Astrocyte of the cerebellum (primary cell): ENCODE measurements around the gene MINDY4.

ENCODE experiments used
- DNase-seq: peaks from one replicate; pipeline ENCODE4 v3.0.0-alpha.2; 2011; ENCODE audit warnings: low read depth
- H3K4me3 ChIP-seq: 2 replicates; pipeline ENCODE4 v1.5.1; 2011; ENCODE audit warnings: mild to moderate bottlenecking, low read depth, low read length, moderate library complexity
- in situ Hi-C: cut with HindIII; loops from 2 replicates; pipeline ENCODE4 v1.10.0; 2017; ENCODE audit warnings: low sequenced_read_pairs
- TF ChIP-seq, protein P1 (sequence below): IDR thresholded peaks from 2 replicates; pipeline ENCODE4 v1.5.1; 2012; ENCODE audit warnings: low read length, low read depth, moderate library complexity, mild to moderate bottlenecking; ENCODE audit errors: missing control alignments

MINDY4 gene

DNA sequence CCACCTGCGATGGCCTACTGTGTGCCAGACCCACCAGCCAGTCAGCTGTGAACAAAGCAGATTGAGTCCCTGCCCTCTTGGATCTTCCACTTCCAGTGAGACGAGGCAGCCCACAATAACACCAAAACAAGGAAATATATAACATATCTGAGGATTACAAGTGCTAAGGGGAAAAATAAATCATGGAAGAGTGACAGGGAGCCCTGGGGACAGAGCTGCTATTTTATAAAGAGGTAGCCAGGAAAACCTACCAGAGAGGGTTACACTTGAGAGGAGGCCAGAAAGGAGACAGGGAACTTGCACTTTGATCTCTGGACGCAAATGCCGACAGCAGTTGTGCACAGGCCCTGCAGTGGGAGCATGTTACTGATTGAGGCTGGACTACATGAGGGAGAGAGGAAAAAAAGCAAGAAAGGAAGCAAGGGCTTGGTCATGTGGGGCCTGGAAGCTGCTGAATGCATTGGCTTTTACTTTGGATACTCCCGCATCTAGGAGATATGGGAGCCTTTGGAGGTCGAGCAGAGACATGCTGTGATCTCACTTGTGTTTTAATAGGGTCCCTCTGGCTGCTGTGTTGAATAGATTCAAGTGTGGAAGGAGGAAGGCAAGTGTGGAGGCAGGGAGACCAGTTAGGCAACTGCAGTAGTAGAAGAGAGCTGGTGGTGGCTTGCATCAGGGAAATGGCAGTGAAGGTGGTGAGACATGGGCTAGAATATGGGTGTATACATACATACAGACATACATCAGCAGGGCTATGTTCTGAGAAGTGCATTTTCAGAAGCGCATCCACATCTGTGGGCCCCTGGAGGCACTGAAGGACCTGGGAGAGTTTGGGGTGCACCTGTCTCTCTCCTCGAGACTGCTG, 26.2 kb downstream of the MINDY4 start:
- TF ChIP-seq, protein P1, sequence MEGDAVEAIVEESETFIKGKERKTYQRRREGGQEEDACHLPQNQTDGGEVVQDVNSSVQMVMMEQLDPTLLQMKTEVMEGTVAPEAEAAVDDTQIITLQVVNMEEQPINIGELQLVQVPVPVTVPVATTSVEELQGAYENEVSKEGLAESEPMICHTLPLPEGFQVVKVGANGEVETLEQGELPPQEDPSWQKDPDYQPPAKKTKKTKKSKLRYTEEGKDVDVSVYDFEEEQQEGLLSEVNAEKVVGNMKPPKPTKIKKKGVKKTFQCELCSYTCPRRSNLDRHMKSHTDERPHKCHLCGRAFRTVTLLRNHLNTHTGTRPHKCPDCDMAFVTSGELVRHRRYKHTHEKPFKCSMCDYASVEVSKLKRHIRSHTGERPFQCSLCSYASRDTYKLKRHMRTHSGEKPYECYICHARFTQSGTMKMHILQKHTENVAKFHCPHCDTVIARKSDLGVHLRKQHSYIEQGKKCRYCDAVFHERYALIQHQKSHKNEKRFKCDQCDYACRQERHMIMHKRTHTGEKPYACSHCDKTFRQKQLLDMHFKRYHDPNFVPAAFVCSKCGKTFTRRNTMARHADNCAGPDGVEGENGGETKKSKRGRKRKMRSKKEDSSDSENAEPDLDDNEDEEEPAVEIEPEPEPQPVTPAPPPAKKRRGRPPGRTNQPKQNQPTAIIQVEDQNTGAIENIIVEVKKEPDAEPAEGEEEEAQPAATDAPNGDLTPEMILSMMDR: no peak
- DNase-seq: no peak
- in situ Hi-C loops: loop anchor here (25.0 kb wide), 1 partner anchor 315 kb away; no protein-coding TSS in a partner anchor
- H3K4me3 ChIP-seq: no peak overlapping the region

DNA sequence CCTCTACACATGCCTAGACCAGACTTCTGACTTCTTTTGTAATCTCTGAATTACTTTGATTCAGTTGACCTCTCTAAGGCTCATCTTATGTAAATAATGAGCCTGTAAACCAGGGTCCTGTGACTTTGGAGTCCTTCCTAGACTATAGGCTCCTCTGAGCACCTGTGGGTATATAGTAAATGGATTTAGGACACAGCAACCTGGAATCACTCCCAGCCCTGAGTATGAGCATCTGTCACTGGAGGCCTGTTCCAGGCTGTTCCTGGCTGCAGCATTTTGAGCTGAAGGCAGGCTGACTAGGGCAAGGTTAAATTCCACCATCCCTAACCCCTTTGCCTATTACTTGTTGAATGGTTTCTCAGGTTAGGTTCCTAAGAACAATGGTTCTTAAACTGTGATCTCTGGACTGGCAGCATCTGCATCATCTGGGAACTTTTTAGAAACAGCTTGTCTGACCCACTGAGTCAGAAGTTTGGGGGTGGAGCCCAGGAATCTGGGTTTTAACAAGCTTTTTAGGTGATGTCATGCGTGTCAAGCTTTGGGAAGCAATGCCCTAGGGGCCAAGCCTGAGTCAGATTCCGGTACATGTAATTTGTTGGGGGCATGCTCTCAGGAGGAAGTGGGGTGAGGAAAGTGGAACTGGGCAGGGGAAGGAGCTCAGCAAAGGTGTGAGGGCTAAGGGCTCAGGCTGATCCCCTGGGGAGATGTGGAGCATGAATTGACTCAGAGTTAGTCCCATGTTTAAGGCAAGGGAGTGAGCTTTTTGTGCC, 28.2 kb downstream of the MINDY4 start:
- TF ChIP-seq, protein P1: no peak
- H3K4me3 ChIP-seq: no peak overlapping the region
- DNase-seq: peak; percentile 41
- in situ Hi-C loops: loop anchor here (25.0 kb wide), 1 partner anchor 313 kb away; no protein-coding TSS in a partner anchor

DNA sequence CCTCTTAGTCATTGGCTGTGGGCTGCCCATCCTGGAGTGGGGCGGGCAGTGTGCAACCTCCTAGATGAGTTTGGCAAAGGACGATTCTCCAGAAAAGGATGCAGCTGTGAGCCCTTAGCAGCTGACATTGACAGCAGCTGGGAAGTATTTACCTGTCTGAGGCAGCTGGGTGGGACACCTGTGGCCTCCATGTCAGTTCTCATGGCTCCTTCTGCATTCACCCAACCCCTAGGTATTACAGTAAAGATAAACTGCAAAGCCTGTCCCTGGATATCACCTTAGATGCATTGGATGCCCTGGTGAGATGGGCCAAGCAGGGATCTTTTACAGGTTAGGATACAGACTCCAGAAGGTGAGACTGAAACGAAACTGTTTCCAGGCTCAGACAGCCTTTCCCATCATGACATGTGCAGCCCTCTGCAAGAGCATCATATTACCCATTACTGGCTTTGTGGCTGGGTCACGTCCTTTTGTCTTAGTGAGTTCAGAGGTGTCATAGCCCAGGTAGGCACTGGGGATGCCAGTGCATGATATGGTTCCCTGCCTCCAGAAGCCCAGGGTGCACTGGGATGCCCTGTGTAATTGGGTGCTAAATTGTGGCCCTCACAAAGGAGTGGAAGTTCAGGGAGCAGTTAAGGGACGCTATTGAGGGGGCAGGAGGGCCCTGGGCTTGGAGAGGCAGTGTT, 28.9 kb downstream of the MINDY4 start:
- in situ Hi-C loops: loop anchor here (25.0 kb wide), 1 partner anchor 312 kb away; no protein-coding TSS in a partner anchor
- no peak overlapping the region for H3K4me3 ChIP-seq
- TF ChIP-seq, protein P1: no peak
- DNase-seq: no peak

DNA sequence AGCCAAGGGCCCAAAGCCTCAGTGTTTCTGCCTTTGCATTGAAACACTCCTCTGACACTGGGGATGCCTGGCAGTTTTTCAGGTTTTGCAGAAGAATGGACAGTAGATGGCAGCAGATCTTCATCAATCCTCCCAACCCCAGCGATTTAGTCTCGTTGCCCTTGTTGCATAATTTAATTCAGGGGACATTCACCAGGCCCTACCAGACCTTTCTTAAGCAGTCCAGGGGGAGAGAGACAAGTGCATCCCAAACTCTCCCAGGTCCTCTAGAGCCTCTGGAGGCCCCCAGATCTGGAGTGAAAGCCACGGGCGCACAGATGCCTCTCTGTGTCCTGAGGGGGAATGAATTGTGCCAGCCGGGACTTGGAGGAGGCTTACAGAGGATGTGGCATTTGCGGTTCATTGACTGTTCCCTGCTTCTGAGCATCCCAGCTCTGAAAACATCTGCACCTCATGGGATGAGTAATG, 29.6 kb downstream of the MINDY4 start:
- TF ChIP-seq, protein P1: peak; percentile 69
- in situ Hi-C loops: no loop called here
- H3K4me3 ChIP-seq: no peak overlapping the region
- DNase-seq: peak; percentile 82

DNA sequence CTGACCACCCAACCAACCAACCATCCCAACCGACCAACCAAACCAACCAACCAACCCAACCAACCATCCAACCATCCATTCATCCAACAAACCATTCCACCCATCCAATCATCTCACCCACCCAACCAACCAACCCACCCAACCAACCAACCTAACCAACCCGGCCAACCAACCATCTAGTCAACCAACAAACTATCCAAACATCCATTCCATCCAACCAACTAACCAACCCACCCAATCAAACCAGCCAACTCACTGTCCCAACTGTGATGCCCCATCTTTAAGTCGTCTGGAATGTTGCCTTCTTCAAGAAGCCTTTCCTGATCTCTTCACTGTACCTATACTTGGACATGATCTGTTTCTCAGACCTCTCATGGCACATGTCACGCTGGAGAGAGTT, 31.6 kb downstream of the MINDY4 start:
- no peak overlapping the region for H3K4me3 ChIP-seq
- no peak for DNase-seq
- TF ChIP-seq, protein P1: no peak
- in situ Hi-C loops: no loop called here
